ENCODE results near the gene ZNF688. TPM values are rescaled to one million over a fixed set of nuclear protein-coding genes. Genes with fewer than 3 reads are reported as not detected.
A peak's percentile ranks its signal among the peaks of the same experiment; 100 is the strongest.

ZNF688 gene
- 1 to 10 TPM; 3.4 to 3.7 TPM for total RNA-seq
- polyA plus RNA-seq: 1 to 10 TPM; 5.8 to 8.9 TPM

GRCh38 chr16:30571445-30572322 lies at the start of gene ZNF688:
ZNF688 (minus strand) TSS chr16:30571714; CDS start chr16:30571629, 85 bp downstream.
- H3K9me3 ChIP-seq (ENCODE audit: control insufficient read depth in 4 of 4, low read length in 3 of 4): no peaks in the 10 kb centered on the region
- WGBS: under 1% methylated on average over 67 of the region's 67 CpGs
- peak within 1 kb of the TSS; percentile 80 to 96 for H3K27ac ChIP-seq (ENCODE audit: low read depth in 1 of 2, low read length in 2 of 2)
- H3K4me3 ChIP-seq (ENCODE audit: low read depth in 1 of 3, low read length in 3 of 3): peak within 1 kb of the TSS; percentile 70 to 81 (median 76)
- DNase-seq (ENCODE audit: low spot score): peak; percentile 92
- H3K27me3 ChIP-seq (ENCODE audit: control insufficient read depth in 4 of 4, insufficient read depth in 4 of 4, low read length in 3 of 4): no peaks in the 10 kb centered on the region
- peak; percentile 100 for TF ChIP-seq YY1 (IDR thresholded peaks at IDR 0.05)
- TF ChIP-seq EGR1 (IDR thresholded peaks at IDR 0.05; ENCODE audit: low read depth in 2 of 2): no peak
- TF ChIP-seq SP1 (IDR thresholded peaks at IDR 0.05): peak; percentile 76
- peak; percentile 12 to 42 for TF ChIP-seq HNF4A (conservative IDR thresholded peaks at IDR 0.05)
- TF ChIP-seq ZBTB33 (IDR thresholded peaks at IDR 0.05): no peak
- no peak for TF ChIP-seq ATF3 (IDR thresholded peaks at IDR 0.05)
- peak; percentile 29 to 40 for TF ChIP-seq RXRA (IDR thresholded peaks at IDR 0.05)
- TF ChIP-seq NR2F2 (IDR thresholded peaks at IDR 0.05): peak; percentile 70
- no peak for TF ChIP-seq MAX (IDR thresholded peaks at IDR 0.05)
- peak; percentile 18 for TF ChIP-seq REST (IDR thresholded peaks at IDR 0.05)
- no peak for TF ChIP-seq JUND (IDR thresholded peaks at IDR 0.05)
- TF ChIP-seq HNF4G (IDR thresholded peaks at IDR 0.05): no peak
- no peak for TF ChIP-seq FOXA1 (IDR thresholded peaks at IDR 0.05)
- TF ChIP-seq GABPA (IDR thresholded peaks at IDR 0.05 in 1 of 2, conservative IDR thresholded peaks at IDR 0.05 in 1 of 2): peak in 1 of 2 donors; percentile 47
- TF ChIP-seq FOXA2 (IDR thresholded peaks at IDR 0.05): no peak
- peak; percentile 42 to 53 for TF ChIP-seq RAD21 (IDR thresholded peaks at IDR 0.05)
- peak; percentile 42 for TF ChIP-seq TAF1 (conservative IDR thresholded peaks at IDR 0.05)
- no peak for TF ChIP-seq CTCF (IDR thresholded peaks at IDR 0.05; ENCODE audit: low read depth, low read length, missing input control)
- peaks cover 0 to 1% (median 0%) of the 10 kb centered on the region in 4 donors for H3K36me3 ChIP-seq (ENCODE audit: control insufficient read depth in 4 of 4, insufficient read depth in 3 of 4, low read depth in 1 of 4, low read length in 3 of 4)
- H3K9ac ChIP-seq (ENCODE audit: low read depth in 1 of 2, low read length in 2 of 2): peak within 1 kb of the TSS; percentile 77 to 82
- H3K4me1 ChIP-seq (ENCODE audit: control insufficient read depth in 4 of 4, insufficient read depth in 4 of 4, low read length in 3 of 4): peaks cover 3 to 20% (median 13%) of the 10 kb centered on the region in 4 donors

All from liver (tissue), 9 donors.